ENCODE results near the gene CACNB1. TPM values are rescaled to one million over a fixed set of nuclear protein-coding genes. Genes with fewer than 3 reads are reported as not detected.
A peak's percentile ranks its signal among the peaks of the same experiment; 100 is the strongest.

Gene CACNB1
- total and polyA plus RNA-seq, 2 of the 13 experiments (the other 11 are each of a cell fraction or from before 2014, with no cell fraction given), result 0.75 to 1.5 TPM

- 0 out of 2 replicates have a peak, but pooled peaks have one; percentile 21 for TF ChIP-seq BCL6 (CRISPR knock-in tag; IDR thresholded peaks at IDR 0.05)
- TF ChIP-seq TSC22D2 (CRISPR knock-in tag; IDR thresholded peaks at IDR 0.05; ENCODE audit: borderline replicate concordance), result no peak
- TF ChIP-seq LBX2 (CRISPR knock-in tag; IDR thresholded peaks at IDR 0.05; ENCODE audit: borderline replicate concordance), result no peak
- TF ChIP-seq ZBTB7B (CRISPR knock-in tag; IDR thresholded peaks at IDR 0.05), result 0 out of 2 replicates have a peak, but pooled peaks have one; percentile 24
- no peak for TF ChIP-seq ZNF253 (CRISPR knock-in tag; IDR thresholded peaks at IDR 0.05; ENCODE audit: borderline replicate concordance)
- no peak for TF ChIP-seq ADNP (CRISPR knock-in tag; IDR thresholded peaks at IDR 0.05)
- TF ChIP-seq ERF (CRISPR knock-in tag; IDR thresholded peaks at IDR 0.05), result no peak
- TF ChIP-seq RNF2 (conservative IDR thresholded peaks at IDR 0.05; ENCODE audit: low read depth), result no peak
- 0 out of 2 replicates have a peak, but pooled peaks have one; percentile 52 for TF ChIP-seq SPEN (CRISPR knock-in tag; IDR thresholded peaks at IDR 0.05; ENCODE audit: low read depth)
- TF ChIP-seq JUND (CRISPR knock-in tag; IDR thresholded peaks at IDR 0.05), result no peak
- TF ChIP-seq ZNF44 (CRISPR knock-in tag; IDR thresholded peaks at IDR 0.05), result 0 out of 2 replicates have a peak, but pooled peaks have one; percentile 43
- no peak for TF ChIP-seq ZNF770 (CRISPR knock-in tag; IDR thresholded peaks at IDR 0.05)
- no peak for TF ChIP-seq PITX1 (CRISPR knock-in tag; IDR thresholded peaks at IDR 0.05)
- peak; percentile 98 for TF ChIP-seq CTCF (CRISPR knock-in tag; IDR thresholded peaks at IDR 0.05)
- TF ChIP-seq ZNF501 (CRISPR knock-in tag; IDR thresholded peaks at IDR 0.05), result peak; percentile 54; the same call in 1 of the 2 replicates
- no peak for TF ChIP-seq ATF3 (CRISPR knock-in tag; IDR thresholded peaks at IDR 0.05)
- no peak for TF ChIP-seq HMGXB3 (CRISPR knock-in tag; IDR thresholded peaks at IDR 0.05; ENCODE audit: borderline replicate concordance)
- TF ChIP-seq ZFP62 (CRISPR knock-in tag; IDR thresholded peaks at IDR 0.05), result no peak
- no peak for TF ChIP-seq NR2F6 (IDR thresholded peaks at IDR 0.05)
- no peak for TF ChIP-seq NR2F6 (CRISPR knock-in tag; IDR thresholded peaks at IDR 0.05)
Measured at GRCh38 chr17:39244600-39245570, 47.4 kb upstream of the CACNB1 start (continued).
